22Rv1 (cell line): ENCODE data around the gene LPAR1.

Experiments used
- H3K27ac ChIP-seq: fragments of 450-650 bp; 2 replicates; pipeline ENCODE4 v1.5.1; 2017
- CTCF ChIP-seq: fragments of 450-650 bp; IDR thresholded peaks from 2 replicates; pipeline ENCODE4 v1.5.1; 2017; ENCODE audit warnings: mild to moderate bottlenecking
- ZFX ChIP-seq: fragments of 450-650 bp; IDR thresholded peaks from 2 replicates; pipeline ENCODE4 v1.6.1; 2017; ENCODE audit warnings: antibody characterized with exemption, borderline replicate concordance

Gene LPAR1

GRCh38 chr9:110940951-110941557 lies 97.2 kb downstream of the LPAR1 start:
- no peak for TF ChIP-seq ZFX
- no peak for TF ChIP-seq CTCF
- H3K27ac ChIP-seq = no peak overlapping the region

- H3K27ac ChIP-seq = no peak overlapping the region
- no peak for TF ChIP-seq CTCF
- TF ChIP-seq ZFX = no peak
Observed at GRCh38 chr9:110939573-110939972, 98.7 kb downstream of the LPAR1 start.

GRCh38 chr9:110939047-110939446 lies 99.2 kb downstream of the LPAR1 start:
- no peak overlapping the region for H3K27ac ChIP-seq
- TF ChIP-seq CTCF (no peak), ZFX (no peak)

- TF ChIP-seq CTCF = no peak
- TF ChIP-seq ZFX = no peak
- no peak overlapping the region for H3K27ac ChIP-seq
Observed at GRCh38 chr9:110938242-110938641, 100.0 kb downstream of the LPAR1 start.

GRCh38 chr9:110936719-110937452 lies 101.4 kb downstream of the LPAR1 start:
- no peak overlapping the region for H3K27ac ChIP-seq
- TF ChIP-seq CTCF = no peak
- no peak for TF ChIP-seq ZFX

- H3K27ac ChIP-seq = no peak overlapping the region
- no peak for TF ChIP-seq CTCF
- TF ChIP-seq ZFX = no peak
Observed at GRCh38 chr9:110936237-110936636, 102.0 kb downstream of the LPAR1 start.

- no peak overlapping the region for H3K27ac ChIP-seq
- no peak for TF ChIP-seq ZFX
- no peak for TF ChIP-seq CTCF
Observed at GRCh38 chr9:110935829-110936228, 102.4 kb downstream of the LPAR1 start.
